ENCODE measurements around the gene SCFD2. TPM values are rescaled to one million over a fixed set of nuclear protein-coding genes. Genes with fewer than 3 reads are reported as not detected.

Gene SCFD2
- total and polyA plus RNA-seq, 10 of the 15 experiments (the other 5 are each of a cell fraction or from before 2014, with no cell fraction given): 4.8 to 37.6 (median 24.9) TPM

DNA sequence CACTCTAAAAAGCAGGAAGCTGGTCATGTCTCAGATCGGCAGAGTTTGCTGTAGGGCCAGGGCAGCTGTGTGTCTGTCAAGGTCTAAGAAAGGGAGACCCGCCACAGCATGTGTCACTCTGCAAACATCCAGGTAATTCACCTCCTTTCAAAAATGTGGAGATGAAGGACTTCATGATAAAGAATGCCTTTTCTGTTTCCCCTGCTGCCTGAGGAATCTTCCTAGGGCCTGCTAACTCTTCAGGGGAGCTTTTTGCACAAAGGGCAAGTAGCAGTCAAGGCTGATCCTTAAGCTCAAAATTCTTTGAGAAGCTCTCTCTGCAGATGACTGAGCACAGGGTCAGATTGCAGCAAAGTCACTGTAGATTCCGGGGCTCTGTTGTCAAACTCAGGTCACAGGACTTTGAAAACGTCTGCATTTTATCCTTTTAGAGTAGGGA, 482.7 kb downstream of the SCFD2 start (continued):
- TF ChIP-seq, protein P1, sequence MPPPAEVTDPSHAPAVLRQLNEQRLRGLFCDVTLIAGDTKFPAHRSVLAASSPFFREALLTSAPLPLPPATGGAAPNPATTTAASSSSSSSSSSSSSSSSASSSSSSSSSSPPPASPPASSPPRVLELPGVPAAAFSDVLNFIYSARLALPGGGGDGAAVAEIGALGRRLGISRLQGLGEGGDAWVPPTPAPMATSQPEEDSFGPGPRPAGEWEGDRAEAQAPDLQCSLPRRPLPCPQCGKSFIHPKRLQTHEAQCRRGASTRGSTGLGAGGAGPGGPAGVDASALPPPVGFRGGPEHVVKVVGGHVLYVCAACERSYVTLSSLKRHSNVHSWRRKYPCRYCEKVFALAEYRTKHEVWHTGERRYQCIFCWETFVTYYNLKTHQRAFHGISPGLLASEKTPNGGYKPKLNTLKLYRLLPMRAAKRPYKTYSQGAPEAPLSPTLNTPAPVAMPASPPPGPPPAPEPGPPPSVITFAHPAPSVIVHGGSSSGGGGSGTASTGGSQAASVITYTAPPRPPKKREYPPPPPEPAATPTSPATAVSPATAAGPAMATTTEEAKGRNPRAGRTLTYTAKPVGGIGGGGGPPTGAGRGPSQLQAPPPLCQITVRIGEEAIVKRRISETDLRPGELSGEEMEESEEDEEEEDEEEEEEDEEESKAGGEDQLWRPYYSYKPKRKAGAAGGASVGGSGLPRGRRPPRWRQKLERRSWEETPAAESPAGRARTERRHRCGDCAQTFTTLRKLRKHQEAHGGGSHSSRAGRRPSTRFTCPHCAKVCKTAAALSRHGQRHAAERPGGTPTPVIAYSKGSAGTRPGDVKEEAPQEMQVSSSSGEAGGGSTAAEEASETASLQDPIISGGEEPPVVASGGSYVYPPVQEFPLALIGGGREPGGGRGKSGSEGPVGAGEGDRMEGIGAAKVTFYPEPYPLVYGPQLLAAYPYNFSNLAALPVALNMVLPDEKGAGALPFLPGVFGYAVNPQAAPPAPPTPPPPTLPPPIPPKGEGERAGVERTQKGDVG (CRISPR knock-in tag; IDR thresholded peaks at IDR 0.05): no peak
- TF ChIP-seq NR2C2 (IDR thresholded peaks at IDR 0.05; ENCODE audit: borderline replicate concordance, control insufficient read depth, insufficient read length, low read depth): no peak
- TF ChIP-seq ELK1 (IDR thresholded peaks at IDR 0.05; ENCODE audit: low read depth, low read length): no peak
- no peak for TF ChIP-seq ATF7 (IDR thresholded peaks at IDR 0.05; ENCODE audit: low read depth)
- no peak for TF ChIP-seq BRCA1 (IDR thresholded peaks at IDR 0.05; ENCODE audit: low read depth, low read length)

- no peak for FAIRE-seq
- no TSS peak for BruUV-seq (replicated peaks)
Observed at GRCh38 chr4:52880994-52881393, 484.9 kb downstream of the SCFD2 start.

More at GRCh38 chr4:52880994-52881393, 484.9 kb downstream of the SCFD2 start:
- H3K79me2 ChIP-seq (ENCODE audit: control insufficient read depth, insufficient read depth, low read length): no peaks in the 10 kb centered on the region
- TF ChIP-seq EP300 (IDR thresholded peaks at IDR 0.05; ENCODE audit: borderline replicate concordance in 1 of 2, control insufficient read depth in 1 of 2, low read depth in 2 of 2, low read length in 2 of 2): no peak
- TF ChIP-seq, protein P2, sequence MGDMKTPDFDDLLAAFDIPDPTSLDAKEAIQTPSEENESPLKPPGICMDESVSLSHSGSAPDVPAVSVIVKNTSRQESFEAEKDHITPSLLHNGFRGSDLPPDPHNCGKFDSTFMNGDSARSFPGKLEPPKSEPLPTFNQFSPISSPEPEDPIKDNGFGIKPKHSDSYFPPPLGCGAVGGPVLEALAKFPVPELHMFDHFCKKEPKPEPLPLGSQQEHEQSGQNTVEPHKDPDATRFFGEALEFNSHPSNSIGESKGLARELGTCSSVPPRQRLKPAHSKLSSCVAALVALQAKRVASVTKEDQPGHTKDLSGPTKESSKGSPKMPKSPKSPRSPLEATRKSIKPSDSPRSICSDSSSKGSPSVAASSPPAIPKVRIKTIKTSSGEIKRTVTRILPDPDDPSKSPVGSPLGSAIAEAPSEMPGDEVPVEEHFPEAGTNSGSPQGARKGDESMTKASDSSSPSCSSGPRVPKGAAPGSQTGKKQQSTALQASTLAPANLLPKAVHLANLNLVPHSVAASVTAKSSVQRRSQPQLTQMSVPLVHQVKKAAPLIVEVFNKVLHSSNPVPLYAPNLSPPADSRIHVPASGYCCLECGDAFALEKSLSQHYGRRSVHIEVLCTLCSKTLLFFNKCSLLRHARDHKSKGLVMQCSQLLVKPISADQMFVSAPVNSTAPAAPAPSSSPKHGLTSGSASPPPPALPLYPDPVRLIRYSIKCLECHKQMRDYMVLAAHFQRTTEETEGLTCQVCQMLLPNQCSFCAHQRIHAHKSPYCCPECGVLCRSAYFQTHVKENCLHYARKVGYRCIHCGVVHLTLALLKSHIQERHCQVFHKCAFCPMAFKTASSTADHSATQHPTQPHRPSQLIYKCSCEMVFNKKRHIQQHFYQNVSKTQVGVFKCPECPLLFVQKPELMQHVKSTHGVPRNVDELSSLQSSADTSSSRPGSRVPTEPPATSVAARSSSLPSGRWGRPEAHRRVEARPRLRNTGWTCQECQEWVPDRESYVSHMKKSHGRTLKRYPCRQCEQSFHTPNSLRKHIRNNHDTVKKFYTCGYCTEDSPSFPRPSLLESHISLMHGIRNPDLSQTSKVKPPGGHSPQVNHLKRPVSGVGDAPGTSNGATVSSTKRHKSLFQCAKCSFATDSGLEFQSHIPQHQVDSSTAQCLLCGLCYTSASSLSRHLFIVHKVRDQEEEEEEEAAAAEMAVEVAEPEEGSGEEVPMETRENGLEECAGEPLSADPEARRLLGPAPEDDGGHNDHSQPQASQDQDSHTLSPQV (IDR thresholded peaks at IDR 0.05): no peak
- no peak for TF ChIP-seq SMARCA5 (IDR thresholded peaks at IDR 0.05)
- TF ChIP-seq RELA (IDR thresholded peaks at IDR 0.05; ENCODE audit: borderline replicate concordance, partially characterized antibody): no peak
- TF ChIP-seq PAX5 (IDR thresholded peaks at IDR 0.05; ENCODE audit: borderline replicate concordance, low read depth, low read length): no peak
- TF ChIP-seq KDM1A (IDR thresholded peaks at IDR 0.05; ENCODE audit: borderline replicate concordance): no peak
- no peak for TF ChIP-seq NRF1 (conservative IDR thresholded peaks at IDR 0.05; ENCODE audit: low read depth, low read length)
- H3K27me3 ChIP-seq (replicated peaks in 1 of 2; ENCODE audit: control insufficient read depth in 2 of 2, insufficient read depth in 2 of 2, low read length in 1 of 2): no peaks in the 10 kb centered on the region
- DNase-seq (ENCODE audit: low read depth, low spot score): no peak
- ChIA-PET SMC1A (ENCODE audit: uncharacterized antibody, unreplicated experiment) (no interaction called here), CTCF (interaction anchor here (3.9 kb wide), 1 partner anchor 30 kb away, joined by 18 read pairs; no protein-coding TSS in a partner anchor), POLR2A (no interaction called here), RAD21 (ENCODE audit: unreplicated experiment) (no interaction called here)
- no peak for ATAC-seq
- no peaks in the 10 kb centered on the region for H3K4me1 ChIP-seq (ENCODE audit: control insufficient read depth, insufficient read depth, low read length)
- no peak overlapping the region for H3K27ac ChIP-seq (ENCODE audit: control insufficient read depth, insufficient read depth)
- H3K4me3 ChIP-seq: no peak overlapping the region
- peaks cover 0 to 2% of the 10 kb centered on the region in 2 experiments; a peak in 2 of 4 replicates for H3K36me3 ChIP-seq (ENCODE audit: control insufficient read depth in 2 of 2, insufficient read depth in 2 of 2, low read length in 1 of 2)
- in situ Hi-C loops (cut with MboI) (no loop called here), intact Hi-C loops (cut with micrococcal nuclease; ENCODE audit: unreplicated experiment) (no loop called here)
- H3K9ac ChIP-seq (ENCODE audit: control insufficient read depth, insufficient read depth, low read length): no peak overlapping the region
- H4K20me1 ChIP-seq (ENCODE audit: control insufficient read depth, insufficient read depth): no peaks in the 10 kb centered on the region
- WGBS (ENCODE audit: insufficient coverage, insufficient replicate concordance, low lambda C conversion rate, missing lambda C conversion rate): 100% methylated on average over 1 of the region's 1 CpG
- H3K4me2 ChIP-seq (ENCODE audit: control insufficient read depth, insufficient read depth): no peak overlapping the region
- no peak overlapping the region for H2AFZ ChIP-seq (ENCODE audit: control insufficient read depth, low read depth, low read length)
- no peaks in the 10 kb centered on the region for H3K9me3 ChIP-seq (replicated peaks; ENCODE audit: control insufficient read depth, insufficient read depth, low read length)
